ENCODE measurements around the gene RDH16. TPM values are rescaled to one million over a fixed set of nuclear protein-coding genes. Genes with fewer than 3 reads are reported as not detected.
"Not testable (repeated sequence)": the region's sequence is repeated elsewhere in the genome, so short reads cannot be mapped to it uniquely, and the experiment has no call there.

Gene RDH16
- total RNA-seq, 3 donors from 2014 or later: 0.14 to 0.28 (median 0.19) TPM

GRCh38 chr12:56941299-56942017 lies 15.9 kb downstream of the RDH16 start:
- intact Hi-C loops (cut with DNase I, micrococcal nuclease): no loop called here
- Histone ChIP-seq H3K4me3 (no peak overlapping the region), H3K4me1 (ENCODE audit: low read depth) (no peaks in the 10 kb centered on the region), H3K9me3 (no peaks in the 10 kb centered on the region), H3K36me3 (ENCODE audit: low read depth) (no peaks in the 10 kb centered on the region)
- ATAC-seq (peak; percentile 72), DNase-seq (no peak)
- TF ChIP-seq CTCF (IDR thresholded peaks at IDR 0.05): no peak

GRCh38 chr12:56940942-56941298 lies 16.5 kb downstream of the RDH16 start:
- H3K9me3 ChIP-seq; DNase-seq; intact Hi-C loops (cut with DNase I, micrococcal nuclease); H3K4me3 ChIP-seq; H3K36me3 ChIP-seq (ENCODE audit: low read depth); ATAC-seq; H3K4me1 ChIP-seq (ENCODE audit: low read depth): not testable (repeated sequence)

- no peaks in the 10 kb centered on the region for H3K36me3 ChIP-seq (ENCODE audit: low read depth)
- DNase-seq (no peak), ATAC-seq (no peak)
- no peak overlapping the region for H3K4me3 ChIP-seq
- no peaks in the 10 kb centered on the region for H3K9me3 ChIP-seq
- intact Hi-C loops (cut with DNase I, micrococcal nuclease): no loop called here
- H3K4me1 ChIP-seq (ENCODE audit: low read depth): no peaks in the 10 kb centered on the region
- TF ChIP-seq CTCF (IDR thresholded peaks at IDR 0.05): no peak
Observed at GRCh38 chr12:56935752-56936151, 21.7 kb downstream of the RDH16 start.

GRCh38 chr12:56935157-56935556 lies 22.3 kb downstream of the RDH16 start:
- intact Hi-C loops (cut with DNase I, micrococcal nuclease): no loop called here
- no peaks in the 10 kb centered on the region for H3K9me3 ChIP-seq
- H3K36me3 ChIP-seq (ENCODE audit: low read depth): no peaks in the 10 kb centered on the region
- H3K4me3 ChIP-seq: no peak overlapping the region
- H3K4me1 ChIP-seq (ENCODE audit: low read depth): no peaks in the 10 kb centered on the region
- ATAC-seq (peak; percentile 71), DNase-seq (no peak)
- TF ChIP-seq CTCF (IDR thresholded peaks at IDR 0.05): no peak

GRCh38 chr12:56933826-56934625 lies 23.4 kb downstream of the RDH16 start, which contains the start of gene SDR9C7:
SDR9C7 (minus strand) TSS chr12:56934408; CDS start chr12:56934261, 147 bp downstream.
- Histone ChIP-seq H3K36me3 (ENCODE audit: low read depth) (no peaks in the 10 kb centered on the region), H3K4me3 (no peak within 1 kb of the TSS), H3K4me1 (ENCODE audit: low read depth) (no peaks in the 10 kb centered on the region), H3K9me3 (no peaks in the 10 kb centered on the region)
- intact Hi-C loops (cut with DNase I, micrococcal nuclease): no loop called here
- TF ChIP-seq CTCF (IDR thresholded peaks at IDR 0.05): no peak
- ATAC-seq (no peak), DNase-seq (no peak)

- Histone ChIP-seq H3K4me1 (ENCODE audit: low read depth) (no peaks in the 10 kb centered on the region), H3K36me3 (ENCODE audit: low read depth) (no peaks in the 10 kb centered on the region), H3K9me3 (no peaks in the 10 kb centered on the region), H3K4me3 (no peak overlapping the region)
- TF ChIP-seq CTCF (IDR thresholded peaks at IDR 0.05): no peak
- ATAC-seq: peak; percentile 72
- DNase-seq: peak in 1 of 3 donors; percentile 14
- intact Hi-C loops (cut with DNase I, micrococcal nuclease): no loop called here
Observed at GRCh38 chr12:56932867-56933266, 24.5 kb downstream of the RDH16 start.
